HCT116 (cell line): ENCODE measurements around the gene AQP12B. TPM values are rescaled to one million over a fixed set of nuclear protein-coding genes. Genes with fewer than 3 reads are reported as not detected.

Source experiments
- ATAC-seq: fragments of 200-7000 bp; cut with Tn5 transposase; 2 replicates; pipeline ENCODE4 v1.9.1; 2020; ENCODE audit warnings: mild to moderate bottlenecking, moderate library complexity
- BruUV-seq: library from RNA; stranded (reverse); fragments of 400-500 nt; replicated peaks from 2 replicates; lab custom pipeline; 2021; lab: Mats Ljungman, UMichigan
- CTCF ChIA-PET: fragments of 300-600 bp; sonication (Branson Sonifier 250); formaldehyde crosslinking; loops from one replicate; lab custom pipeline; 2021; ENCODE audit warnings: antibody characterized with exemption; lab: Charles Lee
- POLR2A ChIA-PET: fragments of 300-600, 350-600 bp; sonication (Branson Sonifier 250); formaldehyde crosslinking; loops from one replicate; lab custom pipeline; 2021; ENCODE audit warnings: antibody characterized with exemption; lab: Charles Lee
- RAD21 ChIA-PET, 2 experiments: fragments of 300-600 bp; sonication (Branson Sonifier 250); formaldehyde crosslinking; loops; one replicate each; lab custom pipeline; 2023; ENCODE audit warnings: low total read pairs in 2 of 2; ENCODE audit not compliant: uncharacterized antibody in 2 of 2, unreplicated experiment in 2 of 2, low non-redundant PET in 1 of 2; lab: Charles Lee
- DNase-seq: peaks from one replicate; pipeline ENCODE4 v3.0.0-alpha.2; 2010; ENCODE audit warnings: low read depth, low spot score
- H2AFZ ChIP-seq: fragments of 200-600 bp; shearing (Covaris generic), sonication (generic); 2 replicates; pipeline ENCODE4 v1.6.1; 2017; ENCODE audit warnings: low read depth, mixed run types, mixed read lengths, antibody characterized with exemption, low read length; ENCODE audit not compliant: poor library complexity, severe bottlenecking
- H3K27ac ChIP-seq: 2 replicates; pipeline ENCODE4 v1.5.1; 2012; ENCODE audit warnings: low read depth, low read length
- H3K27me3 ChIP-seq: fragments of 200-600 bp; sonication (generic); 2 replicates; pipeline ENCODE4 v1.6.1; 2016; ENCODE audit warnings: mixed run types, low read length, mixed read lengths; ENCODE audit not compliant: insufficient read depth
- H3K36me3 ChIP-seq, 2 experiments: fragments of 200-500 bp in 1 of 2; fragments of 200-600 bp in 1 of 2; sonication (Bioruptor generic) in 1 of 2; sonication (generic) in 1 of 2; 2 replicates each; pipeline versions ENCODE4 v1.5.1 to v1.6.1; 2014 to 2016; ENCODE audit warnings: low read length in 2 of 2, inconsistent platforms in 1 of 2, mixed read lengths in 1 of 2, mixed run types in 1 of 2; ENCODE audit not compliant: insufficient read depth in 2 of 2, control insufficient read depth in 1 of 2
- H3K4me1 ChIP-seq, 2 experiments: fragments of 200-600 bp in 1 of 2; sonication (generic) in 1 of 2; 2 replicates each; pipeline versions ENCODE4 v1.5.1 to v1.6.1; 2012 to 2017; ENCODE audit warnings: low read length in 2 of 2, inconsistent platforms in 1 of 2, mild to moderate bottlenecking in 1 of 2, mixed read lengths in 1 of 2, mixed run types in 1 of 2, moderate library complexity in 1 of 2; ENCODE audit not compliant: insufficient read depth in 2 of 2, control insufficient read depth in 1 of 2
- H3K4me2 ChIP-seq: fragments of 200-600 bp; sonication (generic); 2 replicates; pipeline ENCODE4 v1.6.1; 2017; ENCODE audit warnings: mixed run types, low read length, mixed read lengths
- H3K4me3 ChIP-seq, 2 experiments: fragments of 200-600 bp in 1 of 2; sonication (generic) in 1 of 2; replicated peaks in 1 of 2; 2 replicates each; pipeline ENCODE4 v1.5.1; 2011 to 2016; ENCODE audit warnings: low read length in 2 of 2, control low read depth in 1 of 2, low read depth in 1 of 2, mild to moderate bottlenecking in 1 of 2, mixed read lengths in 1 of 2, mixed run types in 1 of 2
- H3K79me2 ChIP-seq: fragments of 200-600 bp; sonication (generic); 2 replicates; pipeline ENCODE4 v1.6.1; 2017; ENCODE audit warnings: mild to moderate bottlenecking, mixed run types, low read length, moderate library complexity, mixed read lengths; ENCODE audit not compliant: insufficient read depth
- H3K9ac ChIP-seq: fragments of 200-600 bp; sonication (generic); 2 replicates; pipeline ENCODE4 v1.6.1; 2016; ENCODE audit warnings: low read length, mixed read lengths
- H3K9me2 ChIP-seq: fragments of 200-600 bp; sonication (generic), shearing (Covaris generic); 2 replicates; pipeline ENCODE4 v1.6.1; 2017; ENCODE audit warnings: mixed run types, mild to moderate bottlenecking, moderate library complexity; ENCODE audit not compliant: insufficient read depth
- H3K9me3 ChIP-seq, 2 experiments: fragments of 200-500 bp in 1 of 2; fragments of 200-600 bp in 1 of 2; sonication (Bioruptor generic) in 1 of 2; sonication (generic) in 1 of 2; 2 replicates each; pipeline ENCODE4 v1.6.1; 2014 to 2017; ENCODE audit warnings: low read length in 2 of 2, mixed read lengths in 2 of 2, inconsistent platforms in 1 of 2, low read depth in 1 of 2, mild to moderate bottlenecking in 1 of 2, mixed run types in 1 of 2, moderate library complexity in 1 of 2; ENCODE audit not compliant: control insufficient read depth in 1 of 2, insufficient read depth in 1 of 2
- H4K20me1 ChIP-seq: fragments of 200-600 bp; sonication (generic), shearing (Covaris generic); 2 replicates; pipeline ENCODE4 v1.6.1; 2017; ENCODE audit warnings: mixed run types, mild to moderate bottlenecking, moderate library complexity; ENCODE audit not compliant: insufficient read depth
- ATF3 ChIP-seq: IDR thresholded peaks from 2 replicates; pipeline ENCODE4 v1.6.1; 2012
- CBX3 ChIP-seq: IDR thresholded peaks from 2 replicates; pipeline ENCODE4 v1.6.1; 2012; ENCODE audit warnings: low read depth
- CEBPB ChIP-seq: IDR thresholded peaks from 2 replicates; pipeline ENCODE4 v1.6.1; 2012; ENCODE audit warnings: low read depth
- EZH2 ChIP-seq: fragments of 200-600 bp; sonication (generic); IDR thresholded peaks from 2 replicates; pipeline ENCODE4 v1.6.1; 2017; ENCODE audit warnings: antibody characterized with exemption, mixed run types
- EZH2phosphoT487 ChIP-seq: fragments of 200-600 bp; IDR thresholded peaks from 2 replicates; pipeline ENCODE4 v1.6.1; 2018; ENCODE audit warnings: antibody characterized with exemption, borderline replicate concordance
- FOSL1 ChIP-seq: IDR thresholded peaks from 2 replicates; pipeline ENCODE4 v1.6.1; 2012; ENCODE audit warnings: low read depth
- JUND ChIP-seq: IDR thresholded peaks from 2 replicates; pipeline ENCODE4 v1.6.1; 2012
- POLR2A ChIP-seq: IDR thresholded peaks from 2 replicates; pipeline ENCODE4 v1.7.0; 2011; ENCODE audit warnings: borderline replicate concordance; ENCODE audit not compliant: insufficient read depth, insufficient read length; ENCODE audit errors: extremely low read depth
- POLR2AphosphoS5 ChIP-seq: IDR thresholded peaks from 2 replicates; pipeline ENCODE4 v1.6.1; 2011; ENCODE audit warnings: mild to moderate bottlenecking, low read depth, low read length, moderate library complexity
- RAD21 ChIP-seq: IDR thresholded peaks from 2 replicates; pipeline ENCODE4 v1.6.1; 2012; ENCODE audit warnings: low read depth, mild to moderate bottlenecking
- REST ChIP-seq: IDR thresholded peaks from 2 replicates; pipeline ENCODE4 v1.6.1; 2012; ENCODE audit warnings: low read depth
- SIN3A ChIP-seq: IDR thresholded peaks from 2 replicates; pipeline ENCODE4 v1.6.1; 2012; ENCODE audit warnings: low read depth
- SP1 ChIP-seq: IDR thresholded peaks from 2 replicates; pipeline ENCODE4 v1.6.1; 2012; ENCODE audit warnings: low read depth
- SRF ChIP-seq: IDR thresholded peaks from 2 replicates; pipeline ENCODE4 v1.6.1; 2012; ENCODE audit warnings: low read depth
- TCF7L2 ChIP-seq: IDR thresholded peaks from 2 replicates; pipeline ENCODE4 v1.7.0; 2011; ENCODE audit warnings: borderline replicate concordance, inconsistent platforms; ENCODE audit not compliant: insufficient read depth, insufficient read length; ENCODE audit errors: extremely low read depth
- YY1 ChIP-seq: IDR thresholded peaks from 2 replicates; pipeline ENCODE4 v1.6.1; 2011; ENCODE audit warnings: low read length, low read depth, moderate library complexity, mild to moderate bottlenecking; ENCODE audit not compliant: insufficient replicate concordance; ENCODE audit errors: extremely low read depth
- ZBTB33 ChIP-seq: IDR thresholded peaks from 2 replicates; pipeline ENCODE4 v1.6.1; 2011; ENCODE audit warnings: mild to moderate bottlenecking, low read length, moderate library complexity; ENCODE audit not compliant: insufficient replicate concordance; ENCODE audit errors: extremely low read depth
- ZFX ChIP-seq: fragments of 450-650 bp; IDR thresholded peaks from 2 replicates; pipeline ENCODE4 v1.6.1; 2017
- intact Hi-C: fragments of 100-400 bp; cut with micrococcal nuclease; formaldehyde crosslinking; loops from 2 replicates; pipeline ENCODE4 v1.10.0; 2022
- total RNA-seq: library from RNA; stranded (reverse); gene quantifications from one replicate; pipeline ENCODE4 v1.2.1, GENCODE V29; 2021; ENCODE audit not compliant: unreplicated experiment
- TF ChIP-seq, protein P1 (sequence below): IDR thresholded peaks from 2 replicates; pipeline ENCODE4 v1.6.1; 2012

Gene AQP12B
- total RNA-seq, 1 experiment from 2014 or later, result not detected

- DNase-seq (no peak), ATAC-seq (no peak)
- ChIA-PET RAD21 (no interaction called here), POLR2A (no interaction called here), CTCF (no interaction called here)
- Histone ChIP-seq H3K9ac (no peak overlapping the region), H4K20me1 (no peaks in the 10 kb centered on the region), H2AFZ (no peak overlapping the region), H3K36me3 (no peaks in the 10 kb centered on the region), H3K4me2 (no peak overlapping the region), H3K27ac (no peak overlapping the region), H3K4me3 (no peak overlapping the region), H3K27me3 (peaks cover 24% of the 10 kb centered on the region), H3K9me2 (no peaks in the 10 kb centered on the region), H3K4me1 (no peaks in the 10 kb centered on the region), H3K9me3 (no peaks in the 10 kb centered on the region; a peak in 1 of 4 replicates), H3K79me2 (no peaks in the 10 kb centered on the region)
- intact Hi-C loops, result no loop called here
- BruUV-seq, result no TSS peak
- TF ChIP-seq SP1 (no peak), REST (no peak), SRF (no peak), YY1 (no peak), EZH2phosphoT487 (no peak), FOSL1 (no peak), RAD21 (no peak), POLR2AphosphoS5 (no peak), EZH2 (no peak), CBX3 (no peak), ATF3 (no peak), CEBPB (no peak), ZFX (no peak), SIN3A (no peak), ZBTB33 (no peak), POLR2A (no peak), JUND (no peak), TCF7L2 (no peak)
- TF ChIP-seq, protein P1, sequence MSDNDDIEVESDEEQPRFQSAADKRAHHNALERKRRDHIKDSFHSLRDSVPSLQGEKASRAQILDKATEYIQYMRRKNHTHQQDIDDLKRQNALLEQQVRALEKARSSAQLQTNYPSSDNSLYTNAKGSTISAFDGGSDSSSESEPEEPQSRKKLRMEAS, result no peak
These were observed 34.5 kb downstream of the AQP12B start for GRCh38 chr2:240648155-240648649.
